Stimulated activated CD4-positive, alpha-beta T cell treated with anti-CD3 and anti-CD28 coated beads, Interleukin-12 subunit alpha, Interleukin-12 subunit beta, amount 100 ng/mL, for 48 hours (primary cell): ENCODE results near the gene EMC6.

Experiments used
- DNase-seq, 3 donors: peaks; one replicate each; pipeline ENCODE4 v3.0.0-alpha.2; 2020; ENCODE audit warnings: low read depth in 2 of 3, low spot score in 1 of 3

Gene EMC6

GRCh38 chr17:3668279-3669084, at the start of gene EMC6, which contains the start of gene TAX1BP3:
EMC6 (plus strand) TSS chr17:3668812; CDS start chr17:3669147, 335 bp downstream.
TAX1BP3 (minus strand) TSS chr17:3668578; CDS start chr17:3668526, 52 bp downstream.
- DNase-seq = peak; percentile 97 to 98 (median 97)

DNA sequence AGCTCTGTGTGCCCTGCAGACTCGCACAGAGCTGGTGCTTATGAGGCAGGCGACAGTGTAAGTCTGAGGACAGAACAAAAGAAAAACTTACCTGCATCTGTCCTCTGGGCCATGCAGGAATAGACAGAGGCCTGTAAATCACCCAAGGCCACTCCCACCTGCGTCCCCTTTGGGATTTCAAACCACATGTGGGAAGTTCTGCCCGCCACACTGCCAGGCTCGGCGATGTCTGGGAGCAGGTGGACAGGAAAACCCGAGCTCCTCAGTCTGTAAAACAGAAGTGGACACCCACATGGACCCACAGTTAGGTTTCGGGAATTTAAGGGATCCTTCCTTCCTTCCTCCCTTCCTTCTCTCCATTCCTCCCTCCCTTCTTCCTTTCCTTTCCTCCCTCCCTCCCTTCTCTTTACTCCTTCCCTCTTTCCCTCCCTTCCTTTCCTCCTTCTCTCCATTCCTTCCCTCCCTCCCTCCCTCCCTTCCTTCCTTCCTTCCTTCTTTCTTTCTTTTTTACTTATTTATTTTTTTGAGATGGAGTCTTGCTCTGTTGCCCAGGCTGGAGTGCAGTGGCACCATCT, 47.4 kb upstream of the EMC6 start:
- no peak for DNase-seq

DNA sequence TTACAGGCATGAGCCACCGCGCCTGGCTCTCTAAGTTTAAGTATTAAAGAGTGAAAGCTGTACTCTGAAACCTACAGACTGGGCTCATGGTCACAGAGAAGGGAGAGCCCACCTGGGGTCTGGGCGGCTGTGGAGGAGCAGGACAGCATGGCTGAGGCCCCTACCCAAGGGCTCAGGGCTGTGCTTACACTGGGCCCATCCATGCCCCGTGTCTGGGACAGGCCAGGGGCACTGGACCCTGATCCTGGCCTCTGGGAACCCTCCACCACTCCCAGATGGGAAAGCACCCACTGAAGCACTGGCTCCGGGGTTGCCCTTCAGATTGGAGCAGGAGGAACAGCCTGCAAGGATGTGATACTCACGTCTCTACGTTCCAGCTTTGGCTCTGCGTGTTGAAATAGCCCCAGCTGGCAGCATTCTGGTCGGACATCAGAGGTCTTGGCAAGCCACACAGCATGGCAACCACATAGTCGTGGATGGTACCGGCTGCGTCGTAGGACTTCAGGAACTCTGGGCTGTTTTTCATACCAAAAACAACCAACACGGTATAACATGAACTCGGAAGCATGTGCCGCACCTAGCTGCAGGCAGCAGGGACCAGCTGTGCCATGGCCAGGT, 45.5 kb upstream of the EMC6 start:
- no peak for DNase-seq

GRCh38 chr17:3626831-3627768, 41.5 kb upstream of the EMC6 start:
- no peak for DNase-seq

- DNase-seq = no peak
These were observed 40.8 kb upstream of the EMC6 start for GRCh38 chr17:3627769-3628167.

- no peak for DNase-seq
These were observed 37.8 kb upstream of the EMC6 start for GRCh38 chr17:3630781-3631180.

- DNase-seq = no peak
These were observed 36.3 kb upstream of the EMC6 start for GRCh38 chr17:3632287-3632686.

DNA sequence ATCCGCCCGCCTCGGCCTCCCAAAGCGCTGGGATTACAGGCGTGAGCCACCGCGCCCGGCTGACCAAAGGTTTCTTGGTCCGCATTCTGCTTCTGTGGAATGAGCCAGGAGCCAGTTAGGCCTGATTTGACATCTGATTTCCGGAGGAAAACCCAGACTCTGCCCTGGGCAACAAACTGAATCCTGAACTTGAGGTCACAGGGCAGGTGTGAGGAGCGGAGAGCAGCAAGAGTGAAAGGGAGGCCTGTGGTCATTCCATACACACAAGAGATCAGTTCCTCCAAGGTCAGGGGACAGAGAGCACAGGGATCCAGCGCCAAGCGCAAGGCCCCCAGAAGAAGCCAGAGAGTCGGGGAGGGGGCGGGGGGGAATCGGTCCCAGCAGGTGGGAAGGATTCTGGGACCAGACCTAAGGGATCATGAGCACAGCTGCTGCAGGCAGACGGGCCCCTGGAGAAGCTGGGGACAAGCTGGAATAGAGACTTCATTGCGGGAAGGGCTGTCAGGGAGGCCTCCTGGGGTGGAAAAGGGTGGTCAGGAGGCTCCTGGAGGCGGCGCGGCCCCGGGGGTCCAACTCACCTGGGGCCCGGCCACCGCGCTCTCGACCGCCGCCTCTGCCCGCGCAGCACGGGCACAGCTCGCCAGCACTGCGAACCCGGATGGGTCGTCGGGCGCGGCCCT, 33.0 kb upstream of the EMC6 start:
- no peak for DNase-seq

DNA sequence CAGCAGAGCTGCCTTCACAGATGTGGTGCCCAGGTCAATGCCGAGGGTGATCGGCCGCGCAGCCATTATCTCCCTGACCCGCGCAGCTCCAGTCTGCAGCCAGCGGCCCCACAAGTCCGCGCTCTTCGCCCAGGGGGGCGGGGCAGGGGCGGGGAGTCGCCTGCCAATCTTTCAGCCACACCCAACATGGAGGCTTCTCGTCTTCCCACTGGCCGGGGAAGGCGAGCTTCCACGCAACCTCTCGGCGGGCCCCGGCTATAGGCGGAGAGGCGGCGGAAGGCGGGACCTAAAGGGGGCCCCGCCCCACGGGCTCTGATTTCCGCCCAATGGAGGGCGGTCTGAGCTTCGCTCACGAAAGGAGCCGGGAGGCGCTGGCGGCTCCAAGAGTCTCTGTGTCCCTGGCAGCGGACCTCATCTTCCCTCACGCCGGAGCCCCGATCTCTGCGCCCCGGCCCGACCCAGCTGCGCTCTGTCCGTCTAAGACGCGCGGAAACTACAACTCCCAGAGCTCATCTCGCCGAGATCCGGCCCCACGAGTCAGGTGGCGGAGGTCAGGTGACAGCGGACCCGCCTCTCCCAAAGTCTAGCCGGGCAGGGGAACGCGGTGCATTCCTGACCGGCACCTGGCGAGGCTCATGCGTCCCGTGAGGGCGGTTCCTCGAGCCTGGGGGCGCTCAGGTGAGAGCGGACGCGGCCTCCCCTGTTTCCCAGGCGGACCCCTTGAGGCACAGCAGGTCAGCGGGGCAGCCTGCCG, 32.3 kb upstream of the EMC6 start, which contains the start of the genes CTNS and SHPK:
TSS of gene CTNS (plus strand) at position 607 of the 754 bp plus-strand sequence. CDS start 3,447 bp downstream, outside the sequence.
TSS of gene SHPK (minus strand) at position 97 of the 754 bp plus-strand sequence. CDS start at position 66, 31 bp downstream.
- peak; percentile 92 to 93 (median 93) for DNase-seq

GRCh38 chr17:3636908-3637373, 31.7 kb upstream of the EMC6 start:
- DNase-seq = no peak

DNA sequence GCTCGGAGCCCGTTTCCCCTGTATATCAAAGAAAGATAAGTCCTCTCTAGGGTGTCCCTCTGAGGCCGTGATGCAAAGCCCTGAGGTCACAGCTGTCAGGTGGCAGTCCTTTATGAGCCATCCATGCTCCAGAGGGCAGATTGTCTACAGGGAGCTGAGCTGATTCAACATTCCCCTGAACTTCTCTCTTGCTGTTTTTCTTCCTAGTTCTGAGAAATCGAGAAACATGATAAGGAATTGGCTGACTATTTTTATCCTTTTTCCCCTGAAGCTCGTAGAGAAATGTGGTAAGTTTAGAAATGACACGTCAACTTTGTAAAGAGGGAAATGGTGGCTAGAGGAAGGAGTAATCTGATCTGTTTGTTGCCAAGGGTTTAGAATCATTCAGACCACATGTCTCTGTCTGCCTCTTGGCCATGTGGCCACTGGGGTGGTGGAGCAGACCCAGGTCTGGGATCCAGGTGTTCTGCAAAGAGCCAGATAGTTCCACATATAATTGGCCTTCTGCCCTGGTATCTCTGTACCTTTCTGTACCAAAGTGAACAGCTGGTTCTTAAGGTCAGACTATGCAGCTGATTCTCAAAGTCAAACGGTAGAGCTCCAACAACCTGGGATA, 28.5 kb upstream of the EMC6 start:
- DNase-seq = peak; percentile 37 to 39 (median 38)

DNA sequence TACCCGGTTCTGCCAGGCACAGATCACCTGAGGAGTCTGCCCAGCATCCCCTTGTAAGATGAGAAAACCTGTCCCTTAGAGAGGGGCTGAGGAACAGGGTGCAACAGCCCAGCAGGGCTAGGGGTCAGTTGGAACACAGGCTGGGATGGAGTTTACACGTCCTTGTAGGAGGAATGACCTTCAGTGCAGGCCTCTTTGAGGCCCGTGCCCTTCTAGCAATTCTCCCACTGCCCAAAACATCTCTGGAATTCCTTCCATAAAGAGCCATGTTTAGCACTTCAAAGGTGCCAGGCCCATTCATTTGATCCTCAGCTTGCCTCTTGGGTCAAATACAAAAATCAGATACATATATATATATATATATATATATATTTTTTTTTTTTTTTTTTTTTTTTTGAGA, 27.6 kb upstream of the EMC6 start:
- no peak for DNase-seq

DNA sequence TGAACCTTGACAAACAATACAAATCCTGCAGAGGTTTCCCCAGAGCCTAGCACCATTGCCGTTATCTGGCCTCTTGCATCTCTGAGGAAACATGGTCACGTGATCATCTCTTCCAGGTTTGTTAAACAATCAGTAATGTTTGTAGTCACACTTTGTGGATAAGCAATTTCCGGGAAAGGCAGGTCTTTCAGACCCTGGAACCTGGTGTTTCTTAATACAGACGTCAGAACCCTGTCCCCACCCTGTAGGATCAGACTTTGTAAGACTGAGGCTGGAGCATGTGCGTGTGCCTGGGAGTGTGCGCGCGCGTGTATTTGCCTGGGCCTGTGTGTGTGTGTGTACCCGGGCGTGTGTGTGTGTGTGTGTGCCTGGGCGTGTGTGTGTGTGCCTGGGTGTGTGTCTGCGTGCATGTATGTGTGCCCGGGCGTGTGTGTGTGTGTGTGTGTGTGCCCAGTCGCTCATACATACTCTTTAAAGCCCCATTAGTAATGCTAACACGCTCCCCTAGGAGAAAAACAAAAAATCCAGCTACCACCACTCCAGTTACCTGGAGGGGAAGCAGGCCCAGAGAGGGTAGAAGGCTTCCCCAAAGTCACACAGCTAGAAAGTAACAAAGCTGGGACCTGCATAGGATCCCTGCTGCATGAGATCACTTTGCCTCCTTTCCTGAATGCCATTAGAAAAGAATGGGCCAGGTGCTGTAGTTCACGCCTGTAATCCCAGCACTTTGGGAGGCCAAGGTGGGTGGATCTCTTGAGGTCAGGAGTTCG, 26.7 kb upstream of the EMC6 start:
- no peak for DNase-seq

GRCh38 chr17:3643889-3644349, 24.7 kb upstream of the EMC6 start:
- no peak for DNase-seq

DNA sequence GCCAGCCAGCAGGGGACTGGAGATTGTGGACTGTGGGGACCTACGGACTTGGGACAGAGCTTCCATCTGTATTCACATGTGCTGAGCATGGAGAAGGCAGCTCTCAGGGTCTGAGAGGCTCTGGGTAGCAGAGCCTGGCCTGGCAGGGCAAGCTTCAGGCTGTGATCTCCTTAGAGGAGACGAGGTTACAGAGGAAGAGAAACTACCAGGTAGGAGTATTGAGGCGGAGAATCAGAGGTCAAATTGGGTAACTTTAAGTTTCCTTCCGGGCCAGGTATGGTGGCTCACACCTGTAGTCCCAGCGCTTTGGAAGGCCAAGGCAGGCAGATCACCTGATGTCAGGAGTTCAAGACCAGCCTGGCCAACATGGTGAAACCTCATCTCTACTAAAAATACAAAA, 23.3 kb upstream of the EMC6 start:
- DNase-seq = no peak

GRCh38 chr17:3647251-3647650, 21.4 kb upstream of the EMC6 start:
- DNase-seq = no peak

DNA sequence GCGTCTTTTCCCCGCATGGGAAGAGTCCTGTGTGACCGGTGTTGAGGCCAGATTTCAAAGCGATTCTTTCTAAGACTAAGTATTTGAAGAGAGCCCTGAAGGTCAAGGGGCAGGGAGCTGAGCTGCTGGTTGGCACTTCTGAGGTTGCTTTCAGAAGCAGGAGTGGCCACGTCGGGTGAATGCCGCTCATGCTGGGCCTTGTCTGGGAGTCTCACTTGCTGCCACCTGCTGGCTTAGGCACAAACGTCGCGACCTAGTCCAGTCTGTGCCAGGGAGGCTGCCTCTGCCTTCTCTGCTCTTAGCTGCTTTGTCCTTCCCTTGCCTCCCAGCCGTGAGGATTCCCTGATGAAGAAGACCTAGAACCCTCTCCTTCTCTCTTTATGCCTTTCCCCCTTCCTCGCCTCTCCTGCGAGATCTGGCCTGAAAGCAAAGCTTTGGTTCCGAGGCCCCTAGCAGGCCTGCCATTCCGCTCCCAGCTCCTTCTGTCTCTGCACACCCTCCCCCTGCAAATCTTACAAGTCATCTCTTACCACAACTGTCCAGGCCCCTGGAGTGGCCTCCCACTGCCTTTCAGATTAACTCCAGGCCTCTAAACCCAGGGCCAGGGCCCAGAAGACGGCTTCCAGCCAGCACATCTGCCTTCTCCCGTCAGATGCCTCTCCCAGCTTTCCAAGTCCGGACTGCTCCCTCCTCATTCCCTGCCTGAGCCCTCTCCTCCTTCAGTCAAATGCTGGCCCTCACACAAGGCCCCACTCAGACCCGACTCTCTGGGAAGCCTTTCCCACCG, 20.6 kb upstream of the EMC6 start:
- DNase-seq = peak in 2 of 3 donors; percentile 38 to 41
